Measurements from ENCODE around the gene DMD. TPM values are rescaled to one million over a fixed set of nuclear protein-coding genes. Genes with fewer than 3 reads are reported as not detected.

Gene DMD
- total and polyA plus RNA-seq, 4 donors, result 19.9 to 260 (median 111) TPM

DNA sequence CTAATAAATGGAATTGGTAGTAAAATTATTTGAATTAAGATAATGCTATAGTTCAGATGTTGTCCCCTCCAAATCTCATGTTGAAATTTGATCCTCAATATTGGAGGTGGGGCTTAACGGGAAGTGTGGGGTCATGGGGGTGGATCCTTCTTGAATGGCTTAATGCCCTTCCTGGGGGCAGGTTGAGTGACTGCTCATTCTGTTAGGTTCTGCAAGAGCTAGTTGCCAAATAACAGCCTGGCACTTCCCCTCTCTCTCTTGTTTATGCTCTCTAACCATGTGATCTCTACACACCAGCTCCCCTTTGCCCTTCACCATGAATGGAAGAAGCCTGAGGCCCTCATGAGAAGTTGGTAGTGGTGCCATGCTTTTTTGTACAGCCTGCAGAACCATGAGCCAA lies 1414.7 kb downstream of the DMD start:
- Histone ChIP-seq H3K36me3 (ENCODE audit: control insufficient read depth in 1 of 2, insufficient read depth in 2 of 2, low read length in 1 of 2) (no peaks in the 10 kb centered on the region), H3K4me1 (ENCODE audit: control insufficient read depth in 1 of 2, insufficient read depth in 2 of 2, low read length in 2 of 2) (no peaks in the 10 kb centered on the region), H3K9me3 (ENCODE audit: control insufficient read depth, low read length) (no peaks in the 10 kb centered on the region), H3K27me3 (ENCODE audit: control insufficient read depth in 1 of 2, insufficient read depth in 2 of 2, low read length in 1 of 2) (no peaks in the 10 kb centered on the region), H3K27ac (ENCODE audit: low read depth in 1 of 2, low read length in 2 of 2) (no peak overlapping the region), H3K4me3 (ENCODE audit: low read length in 2 of 2) (no peak overlapping the region)
- DNase-seq (no peak), ATAC-seq (ENCODE audit: low FRiP score) (no peak)
- intact Hi-C loops (cut with DNase I), result no loop called here
- 73 to 93% methylated on average over 1 of the region's 1 CpG for WGBS, 2 donors

- no peak for ATAC-seq (ENCODE audit: low FRiP score)
- intact Hi-C loops (cut with DNase I), result no loop called here
- 28 to 49% methylated on average over 5 of the region's 5 CpGs for WGBS, 2 donors
Measured at GRCh38 chrX:31747411-31747810, 1463.9 kb downstream of the DMD start.

DNA sequence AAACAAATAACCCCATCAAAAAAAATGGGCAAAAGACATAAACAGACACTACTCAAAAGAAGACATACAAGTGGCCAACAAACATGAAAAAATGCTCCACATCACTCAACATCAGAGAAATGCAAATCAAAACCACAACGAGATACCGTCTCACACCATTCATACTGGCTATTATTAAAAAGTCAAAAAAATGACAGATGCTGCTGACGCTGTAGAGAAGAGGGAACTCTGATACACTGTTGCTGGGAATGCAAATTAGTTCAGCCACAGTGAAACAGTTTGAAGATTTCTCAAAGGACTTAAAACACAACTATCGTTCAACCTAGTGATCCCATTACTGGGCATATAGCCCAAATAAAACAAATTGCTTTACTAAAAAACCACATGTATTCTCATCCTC lies 1468.3 kb downstream of the DMD start:
- ATAC-seq (ENCODE audit: low FRiP score), result no peak
- Histone ChIP-seq H3K4me3 (ENCODE audit: low read length in 2 of 2) (no peak overlapping the region), H3K36me3 (ENCODE audit: control insufficient read depth in 1 of 2, insufficient read depth in 2 of 2, low read length in 1 of 2) (no peaks in the 10 kb centered on the region), H3K4me1 (ENCODE audit: control insufficient read depth in 1 of 2, insufficient read depth in 2 of 2, low read length in 2 of 2) (no peaks in the 10 kb centered on the region), H3K27ac (ENCODE audit: low read depth in 1 of 2, low read length in 2 of 2) (no peak overlapping the region), H3K27me3 (ENCODE audit: control insufficient read depth in 1 of 2, insufficient read depth in 2 of 2, low read length in 1 of 2) (no peaks in the 10 kb centered on the region), H3K9me3 (ENCODE audit: control insufficient read depth, low read length) (no peaks in the 10 kb centered on the region)
- 87 to 95% methylated on average over 4 of the region's 4 CpGs for WGBS, 2 donors
- intact Hi-C loops (cut with DNase I), result no loop called here
- no peak for DNase-seq

More at GRCh38 chrX:31747411-31747810, 1463.9 kb downstream of the DMD start:
- no peak for DNase-seq
- Histone ChIP-seq H3K4me1 (ENCODE audit: control insufficient read depth in 1 of 2, insufficient read depth in 2 of 2, low read length in 2 of 2) (no peaks in the 10 kb centered on the region), H3K36me3 (ENCODE audit: control insufficient read depth in 1 of 2, insufficient read depth in 2 of 2, low read length in 1 of 2) (no peaks in the 10 kb centered on the region), H3K4me3 (ENCODE audit: low read length in 2 of 2) (no peak overlapping the region), H3K9me3 (ENCODE audit: control insufficient read depth, low read length) (no peaks in the 10 kb centered on the region), H3K27ac (ENCODE audit: low read depth in 1 of 2, low read length in 2 of 2) (no peak overlapping the region), H3K27me3 (ENCODE audit: control insufficient read depth in 1 of 2, insufficient read depth in 2 of 2, low read length in 1 of 2) (no peaks in the 10 kb centered on the region)

- H3K4me1 ChIP-seq (ENCODE audit: control insufficient read depth in 1 of 2, insufficient read depth in 2 of 2, low read length in 2 of 2), result no peaks in the 10 kb centered on the region
- no peaks in the 10 kb centered on the region for H3K27me3 ChIP-seq (ENCODE audit: control insufficient read depth in 1 of 2, insufficient read depth in 2 of 2, low read length in 1 of 2)
- DNase-seq (no peak), ATAC-seq (ENCODE audit: low FRiP score) (no peak)
- no peak overlapping the region for H3K27ac ChIP-seq (ENCODE audit: low read depth in 1 of 2, low read length in 2 of 2)
- WGBS, 2 donors, result 53 to 74% methylated on average over 2 of the region's 2 CpGs
- intact Hi-C loops (cut with DNase I), result no loop called here
- no peaks in the 10 kb centered on the region for H3K9me3 ChIP-seq (ENCODE audit: control insufficient read depth, low read length)
- H3K4me3 ChIP-seq (ENCODE audit: low read length in 2 of 2), result no peak overlapping the region
- H3K36me3 ChIP-seq (ENCODE audit: control insufficient read depth in 1 of 2, insufficient read depth in 2 of 2, low read length in 1 of 2), result no peaks in the 10 kb centered on the region
Measured at GRCh38 chrX:31717474-31717873, 1493.9 kb downstream of the DMD start.

- intact Hi-C loops (cut with DNase I), result no loop called here
- DNase-seq, result no peak
- H3K4me3 ChIP-seq (ENCODE audit: low read length in 2 of 2), result no peak overlapping the region
- no peaks in the 10 kb centered on the region for H3K36me3 ChIP-seq (ENCODE audit: control insufficient read depth in 1 of 2, insufficient read depth in 2 of 2, low read length in 1 of 2)
- H3K4me1 ChIP-seq (ENCODE audit: control insufficient read depth in 1 of 2, insufficient read depth in 2 of 2, low read length in 2 of 2), result no peaks in the 10 kb centered on the region
- no peaks in the 10 kb centered on the region for H3K9me3 ChIP-seq (ENCODE audit: control insufficient read depth, low read length)
- H3K27ac ChIP-seq (ENCODE audit: low read depth in 1 of 2, low read length in 2 of 2), result no peak overlapping the region
- 18 to 40% methylated on average over 5 of the region's 5 CpGs for WGBS, 2 donors
- H3K27me3 ChIP-seq (ENCODE audit: control insufficient read depth in 1 of 2, insufficient read depth in 2 of 2, low read length in 1 of 2), result no peaks in the 10 kb centered on the region
- no peak for ATAC-seq (ENCODE audit: low FRiP score)
Measured at GRCh38 chrX:31715675-31716074, 1495.7 kb downstream of the DMD start.

- H3K27me3 ChIP-seq (ENCODE audit: control insufficient read depth in 1 of 2, insufficient read depth in 2 of 2, low read length in 1 of 2), result no peaks in the 10 kb centered on the region
- H3K4me1 ChIP-seq (ENCODE audit: control insufficient read depth in 1 of 2, insufficient read depth in 2 of 2, low read length in 2 of 2), result no peaks in the 10 kb centered on the region
- no peak for ATAC-seq (ENCODE audit: low FRiP score)
- no peak overlapping the region for H3K27ac ChIP-seq (ENCODE audit: low read depth in 1 of 2, low read length in 2 of 2)
- H3K36me3 ChIP-seq (ENCODE audit: control insufficient read depth in 1 of 2, insufficient read depth in 2 of 2, low read length in 1 of 2), result no peaks in the 10 kb centered on the region
- intact Hi-C loops (cut with DNase I), result no loop called here
- no peaks in the 10 kb centered on the region for H3K9me3 ChIP-seq (ENCODE audit: control insufficient read depth, low read length)
- no peak overlapping the region for H3K4me3 ChIP-seq (ENCODE audit: low read length in 2 of 2)
- no peak for DNase-seq
- WGBS, 2 donors, result 90 to 97% methylated on average over 3 of the region's 3 CpGs
Measured at GRCh38 chrX:31714797-31715196, 1496.6 kb downstream of the DMD start.

DNA sequence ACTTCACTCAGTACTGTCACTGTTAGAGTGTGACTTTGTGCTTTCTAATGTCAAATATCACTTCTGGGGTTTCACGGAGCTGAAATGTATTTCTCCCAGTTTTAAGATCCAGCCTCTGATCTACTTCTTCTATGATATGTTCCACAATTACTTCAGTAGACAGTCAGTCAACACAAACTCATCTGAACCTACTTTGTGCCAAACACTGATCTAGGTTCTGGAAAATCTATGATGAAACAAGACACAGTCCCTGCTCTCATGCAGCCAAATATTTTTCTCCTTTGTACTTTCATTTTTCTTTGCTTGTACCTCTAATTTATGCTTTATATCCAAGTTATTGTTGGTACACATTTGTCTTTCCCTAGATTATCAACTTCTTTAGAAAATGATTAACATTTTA lies 1498.2 kb downstream of the DMD start:
- 65 to 78% methylated on average over 1 of the region's 1 CpG for WGBS, 2 donors
- H3K9me3 ChIP-seq (ENCODE audit: control insufficient read depth, low read length), result no peaks in the 10 kb centered on the region
- no peak overlapping the region for H3K4me3 ChIP-seq (ENCODE audit: low read length in 2 of 2)
- DNase-seq, result no peak
- H3K27me3 ChIP-seq (ENCODE audit: control insufficient read depth in 1 of 2, insufficient read depth in 2 of 2, low read length in 1 of 2), result no peaks in the 10 kb centered on the region
- no peak for ATAC-seq (ENCODE audit: low FRiP score)
- H3K36me3 ChIP-seq (ENCODE audit: control insufficient read depth in 1 of 2, insufficient read depth in 2 of 2, low read length in 1 of 2), result no peaks in the 10 kb centered on the region
- no peaks in the 10 kb centered on the region for H3K4me1 ChIP-seq (ENCODE audit: control insufficient read depth in 1 of 2, insufficient read depth in 2 of 2, low read length in 2 of 2)
- H3K27ac ChIP-seq (ENCODE audit: low read depth in 1 of 2, low read length in 2 of 2), result no peak overlapping the region
- intact Hi-C loops (cut with DNase I), result no loop called here

- H3K27ac ChIP-seq (ENCODE audit: low read depth in 1 of 2, low read length in 2 of 2), result no peak overlapping the region
- no peaks in the 10 kb centered on the region for H3K9me3 ChIP-seq (ENCODE audit: control insufficient read depth, low read length)
- ATAC-seq (ENCODE audit: low FRiP score), result no peak
- H3K4me1 ChIP-seq (ENCODE audit: control insufficient read depth in 1 of 2, insufficient read depth in 2 of 2, low read length in 2 of 2), result no peaks in the 10 kb centered on the region
- no peak for DNase-seq
- WGBS, 2 donors, result 37 to 64% methylated on average over 2 of the region's 2 CpGs
- H3K27me3 ChIP-seq (ENCODE audit: control insufficient read depth in 1 of 2, insufficient read depth in 2 of 2, low read length in 1 of 2), result no peaks in the 10 kb centered on the region
- intact Hi-C loops (cut with DNase I), result no loop called here
- H3K36me3 ChIP-seq (ENCODE audit: control insufficient read depth in 1 of 2, insufficient read depth in 2 of 2, low read length in 1 of 2), result no peaks in the 10 kb centered on the region
- H3K4me3 ChIP-seq (ENCODE audit: low read length in 2 of 2), result no peak overlapping the region
Measured at GRCh38 chrX:31711166-31711565, 1500.2 kb downstream of the DMD start.

GRCh38 chrX:31708116-31708515 lies 1503.2 kb downstream of the DMD start:
- no peaks in the 10 kb centered on the region for H3K9me3 ChIP-seq (ENCODE audit: control insufficient read depth, low read length)
- no peaks in the 10 kb centered on the region for H3K4me1 ChIP-seq (ENCODE audit: control insufficient read depth in 1 of 2, insufficient read depth in 2 of 2, low read length in 2 of 2)
- intact Hi-C loops (cut with DNase I), result no loop called here
- no peak for ATAC-seq (ENCODE audit: low FRiP score)
- no peaks in the 10 kb centered on the region for H3K27me3 ChIP-seq (ENCODE audit: control insufficient read depth in 1 of 2, insufficient read depth in 2 of 2, low read length in 1 of 2)
- no peaks in the 10 kb centered on the region for H3K36me3 ChIP-seq (ENCODE audit: control insufficient read depth in 1 of 2, insufficient read depth in 2 of 2, low read length in 1 of 2)
- DNase-seq, result no peak
- WGBS, 2 donors, result 37 to 45% methylated on average over 2 of the region's 2 CpGs
- H3K27ac ChIP-seq (ENCODE audit: low read depth in 1 of 2, low read length in 2 of 2), result no peak overlapping the region
- no peak overlapping the region for H3K4me3 ChIP-seq (ENCODE audit: low read length in 2 of 2)

Data from aorta (tissue), 5 donors.